NT2/D1 (cell line): ENCODE measurements around the gene PRAMEF12.
"Not testable (repeated sequence)": the region's sequence is repeated elsewhere in the genome, so short reads cannot be mapped to it uniquely, and the experiment has no call there.

Experiments
- DNase-seq: peaks from one replicate; pipeline ENCODE4 v3.0.0-alpha.2; 2011; ENCODE audit warnings: low read depth, low spot score
- H3K27me3 ChIP-seq: 2 replicates; pipeline ENCODE4 v1.6.0; 2011; ENCODE audit warnings: mild to moderate bottlenecking; ENCODE audit not compliant: insufficient read length, insufficient read depth
- H3K36me3 ChIP-seq: 2 replicates; pipeline ENCODE4 v1.6.1; 2011; ENCODE audit warnings: mild to moderate bottlenecking, low read length, mixed read lengths; ENCODE audit not compliant: insufficient read depth, insufficient read length
- H3K4me1 ChIP-seq: 2 replicates; pipeline ENCODE4 v1.5.1; 2011; ENCODE audit not compliant: insufficient read depth, insufficient read length
- H3K4me3 ChIP-seq: 2 replicates; pipeline ENCODE4 v1.5.1; 2011; ENCODE audit warnings: low read depth; ENCODE audit not compliant: insufficient read length
- H3K9ac ChIP-seq: 2 replicates; pipeline ENCODE4 v1.6.0; 2011; ENCODE audit warnings: low read depth; ENCODE audit not compliant: insufficient read length
- H3K9me3 ChIP-seq: 2 replicates; pipeline ENCODE4 v1.5.1; 2011; ENCODE audit warnings: mild to moderate bottlenecking, low read length; ENCODE audit not compliant: insufficient read depth
- SUZ12 ChIP-seq: IDR thresholded peaks from 2 replicates; pipeline ENCODE4 v1.6.1; 2011; ENCODE audit not compliant: insufficient read length, insufficient read depth; ENCODE audit errors: extremely low read depth
- YY1 ChIP-seq: IDR thresholded peaks from 2 replicates; pipeline ENCODE4 v1.6.1; 2011; ENCODE audit not compliant: insufficient read length, insufficient read depth
- ZNF274 ChIP-seq: IDR thresholded peaks from 2 replicates; pipeline ENCODE4 v1.6.1; 2011; ENCODE audit warnings: mild to moderate bottlenecking, low read depth, low read length

Gene PRAMEF12

GRCh38 chr1:12773438-12773837 is at the start of gene PRAMEF12:
PRAMEF12 (plus strand) TSS chr1:12773738; CDS start chr1:12774868, 1,130 bp downstream.
- TF ChIP-seq YY1 (no peak), ZNF274 (no peak), SUZ12 (no peak)
- H3K4me1 ChIP-seq: no peaks in the 10 kb centered on the region
- no peaks in the 10 kb centered on the region for H3K27me3 ChIP-seq
- no peak within 1 kb of the TSS for H3K9ac ChIP-seq
- no peaks in the 10 kb centered on the region for H3K36me3 ChIP-seq
- no peak within 1 kb of the TSS for H3K4me3 ChIP-seq
- DNase-seq: no peak
- no peaks in the 10 kb centered on the region for H3K9me3 ChIP-seq

GRCh38 chr1:12728391-12728790 is 45.1 kb upstream of the PRAMEF12 start:
- no peak overlapping the region for H3K9ac ChIP-seq
- TF ChIP-seq ZNF274 (no peak), SUZ12 (no peak), YY1 (no peak)
- H3K4me1 ChIP-seq: peaks cover 4% of the 10 kb centered on the region
- no peak overlapping the region for H3K4me3 ChIP-seq
- no peaks in the 10 kb centered on the region for H3K36me3 ChIP-seq
- no peaks in the 10 kb centered on the region for H3K27me3 ChIP-seq
- no peak for DNase-seq
- peaks cover 10% of the 10 kb centered on the region for H3K9me3 ChIP-seq

- TF ChIP-seq ZNF274 (no peak), YY1 (no peak), SUZ12 (no peak)
- peaks cover 10% of the 10 kb centered on the region for H3K9me3 ChIP-seq
- no peak for DNase-seq
Observed at GRCh38 chr1:12730156-12730555, 43.4 kb upstream of the PRAMEF12 start.

GRCh38 chr1:12731084-12731483 is 42.5 kb upstream of the PRAMEF12 start:
- H3K4me3 ChIP-seq, H3K4me1 ChIP-seq, H3K27me3 ChIP-seq, DNase-seq, H3K9me3 ChIP-seq, H3K36me3 ChIP-seq, H3K9ac ChIP-seq: not testable (repeated sequence)

More at GRCh38 chr1:12730156-12730555, 43.4 kb upstream of the PRAMEF12 start:
- H3K27me3 ChIP-seq: no peaks in the 10 kb centered on the region
- H3K36me3 ChIP-seq: no peaks in the 10 kb centered on the region
- H3K4me1 ChIP-seq: peaks cover 4% of the 10 kb centered on the region
- H3K9ac ChIP-seq: no peak overlapping the region
- no peak overlapping the region for H3K4me3 ChIP-seq

- Histone ChIP-seq H3K4me3 (no peak overlapping the region), H3K36me3 (no peaks in the 10 kb centered on the region), H3K27me3 (no peaks in the 10 kb centered on the region), H3K9me3 (peaks cover under 1% of the 10 kb centered on the region; the same call in 1 of the 2 replicates), H3K9ac (no peak overlapping the region), H3K4me1 (no peaks in the 10 kb centered on the region)
- TF ChIP-seq ZNF274: no peak
- TF ChIP-seq YY1: no peak
- TF ChIP-seq SUZ12: no peak
- no peak for DNase-seq
Observed at GRCh38 chr1:12734651-12735050, 38.9 kb upstream of the PRAMEF12 start.

GRCh38 chr1:12738934-12739333 is 34.6 kb upstream of the PRAMEF12 start:
- Histone ChIP-seq H3K27me3 (no peaks in the 10 kb centered on the region), H3K9ac (no peak overlapping the region), H3K4me3 (no peak overlapping the region), H3K9me3 (no peaks in the 10 kb centered on the region), H3K36me3 (no peaks in the 10 kb centered on the region), H3K4me1 (no peaks in the 10 kb centered on the region)
- no peak for DNase-seq
- no peak for TF ChIP-seq YY1
- no peak for TF ChIP-seq ZNF274
- no peak for TF ChIP-seq SUZ12

- no peak for DNase-seq
- Histone ChIP-seq H3K9ac (no peak overlapping the region), H3K9me3 (no peaks in the 10 kb centered on the region), H3K27me3 (no peaks in the 10 kb centered on the region), H3K4me1 (no peaks in the 10 kb centered on the region), H3K4me3 (no peak overlapping the region), H3K36me3 (no peaks in the 10 kb centered on the region)
- no peak for TF ChIP-seq ZNF274
Observed at GRCh38 chr1:12739613-12740012, 33.9 kb upstream of the PRAMEF12 start.

GRCh38 chr1:12741946-12742345 is 31.6 kb upstream of the PRAMEF12 start:
- TF ChIP-seq ZNF274 (no peak), YY1 (no peak), SUZ12 (no peak)
- Histone ChIP-seq H3K36me3 (no peaks in the 10 kb centered on the region), H3K9ac (no peak overlapping the region), H3K4me1 (no peaks in the 10 kb centered on the region), H3K27me3 (no peaks in the 10 kb centered on the region), H3K4me3 (no peak overlapping the region), H3K9me3 (no peaks in the 10 kb centered on the region)
- DNase-seq: no peak
